ENCODE measurements around the gene ECEL1.

- TF ChIP-seq CTCF (IDR thresholded peaks at IDR 0.05) (no peak), EZH2 (IDR thresholded peaks at IDR 0.05; ENCODE audit: borderline replicate concordance, insufficient read depth, low read depth, low read length, poor library complexity, severe bottlenecking) (no peak)
Observed at GRCh38 chr2:232436381-232437194, 51.0 kb downstream of the ECEL1 start.

Measured in B cell (primary cell).